IPS-18c (cell line): ENCODE measurements around the gene RCC2.
A peak's percentile ranks its signal among the peaks of the same experiment; 100 is the strongest.
"Not testable (repeated sequence)": the region's sequence is repeated elsewhere in the genome, so short reads cannot be mapped to it uniquely, and the experiment has no call there.

Source experiments
- H3K4me3 ChIP-seq: 2 replicates; pipeline ENCODE4 v1.7.0; 2013; ENCODE audit warnings: low read depth, mild to moderate bottlenecking, low read length, moderate library complexity; ENCODE audit not compliant: insufficient read depth
- H3K9me3 ChIP-seq: one replicate; pipeline ENCODE4 v1.6.1; 2013; ENCODE audit warnings: mild to moderate bottlenecking, low read length, moderate library complexity; ENCODE audit not compliant: control insufficient read depth, insufficient read depth

Gene RCC2

GRCh38 chr1:17439250-17440073 lies at the start of gene RCC2:
TSS of gene RCC2 (minus strand) at chr1:17439677. CDS start at chr1:17438514, 1,163 bp downstream.
- Histone ChIP-seq H3K4me3 (peak within 1 kb of the TSS; percentile 82), H3K9me3 (no peaks in the 10 kb centered on the region)

- no peak overlapping the region for H3K4me3 ChIP-seq
- peaks cover 3% of the 10 kb centered on the region for H3K9me3 ChIP-seq
Observed at GRCh38 chr1:17486242-17486641, 46.8 kb upstream of the RCC2 start.

DNA sequence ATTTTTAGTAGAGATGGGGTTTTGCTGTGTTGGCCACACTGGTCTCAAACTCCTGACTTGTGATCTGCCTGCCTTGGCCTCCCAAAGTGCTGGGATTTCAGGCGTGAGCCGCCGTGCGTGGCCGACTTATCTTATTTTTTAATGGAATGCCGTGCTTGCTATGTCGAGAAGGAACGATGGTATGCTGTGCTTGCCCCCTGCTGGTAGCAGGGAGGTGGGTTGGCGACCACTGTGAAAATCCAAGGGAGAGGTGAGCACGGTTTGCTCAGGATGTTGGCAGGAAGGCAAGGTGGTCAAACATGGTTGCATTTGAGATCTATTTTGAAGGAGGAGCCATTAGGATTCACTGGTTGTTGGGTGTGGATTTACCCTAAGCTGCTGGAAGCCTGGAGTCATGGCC lies 45.8 kb upstream of the RCC2 start:
- H3K4me3 ChIP-seq, result no peak overlapping the region

DNA sequence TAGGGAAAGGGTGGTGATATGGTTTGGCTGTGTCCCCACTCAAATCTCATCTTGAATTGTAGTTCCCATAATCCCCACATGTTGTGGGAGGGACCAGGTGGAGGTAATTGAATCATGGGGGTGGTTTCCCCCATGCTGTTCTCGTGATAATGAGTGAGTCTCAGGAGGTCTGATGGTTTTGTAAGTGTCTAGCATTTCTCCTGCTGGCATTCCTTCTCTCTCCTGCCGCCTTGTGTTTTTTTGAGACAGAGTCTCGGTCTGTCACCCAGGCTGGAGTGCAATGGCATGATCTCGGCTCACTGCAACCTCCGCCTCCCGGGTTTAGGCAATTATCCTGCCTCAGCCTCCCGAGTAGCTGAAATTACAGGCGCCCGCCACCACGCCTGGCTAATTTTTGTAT lies 42.5 kb upstream of the RCC2 start:
- H3K4me3 ChIP-seq, H3K9me3 ChIP-seq: not testable (repeated sequence)

More for the DNA sequence above, 45.8 kb upstream of the RCC2 start:
- H3K9me3 ChIP-seq, result peaks cover 3% of the 10 kb centered on the region

DNA sequence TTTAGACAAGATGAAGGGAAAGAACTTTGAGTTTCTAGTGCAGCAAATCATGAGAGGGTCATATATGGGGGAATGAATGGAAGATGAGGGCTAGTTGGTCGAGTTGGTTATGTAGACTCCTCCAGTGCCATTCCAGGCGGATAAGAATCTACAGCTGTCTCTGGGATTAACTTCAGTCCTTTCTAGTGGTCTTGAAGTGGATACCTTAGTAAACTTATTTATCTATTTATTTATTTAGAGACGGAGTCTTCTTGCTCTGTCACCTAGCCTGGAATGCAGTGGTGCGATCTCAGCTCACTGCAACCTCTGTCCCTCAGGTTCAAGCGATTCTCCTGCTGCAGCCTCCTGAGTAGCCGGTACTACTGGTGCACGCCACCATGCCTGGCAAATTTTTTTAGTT lies 41.4 kb upstream of the RCC2 start:
- Histone ChIP-seq H3K4me3 (no peak overlapping the region), H3K9me3 (no peaks in the 10 kb centered on the region)

- Histone ChIP-seq H3K9me3 (no peaks in the 10 kb centered on the region), H3K4me3 (no peak overlapping the region)
Observed at GRCh38 chr1:17475752-17476151, 36.3 kb upstream of the RCC2 start.

GRCh38 chr1:17474836-17475555 lies 35.5 kb upstream of the RCC2 start:
- H3K4me3 ChIP-seq, H3K9me3 ChIP-seq: not testable (repeated sequence)

DNA sequence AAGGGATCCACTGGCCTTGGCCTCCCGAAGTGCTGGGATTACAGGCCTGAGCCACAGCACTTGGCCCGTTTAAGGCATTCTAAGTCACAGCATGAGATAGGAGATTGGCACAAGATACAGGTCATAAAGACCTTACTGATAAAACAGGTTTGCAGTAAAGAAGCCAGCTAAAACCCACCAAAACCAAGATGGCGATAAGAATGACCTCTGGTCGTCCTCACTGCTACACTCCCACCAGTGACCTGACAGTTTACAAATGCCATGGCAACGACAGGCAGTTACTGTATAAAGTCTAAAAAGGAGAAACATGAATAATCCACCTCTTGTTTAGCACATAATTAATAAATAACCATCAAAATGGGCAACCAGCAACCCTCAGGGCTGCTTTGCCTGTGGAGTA lies 33.3 kb upstream of the RCC2 start:
- no peaks in the 10 kb centered on the region for H3K9me3 ChIP-seq

DNA sequence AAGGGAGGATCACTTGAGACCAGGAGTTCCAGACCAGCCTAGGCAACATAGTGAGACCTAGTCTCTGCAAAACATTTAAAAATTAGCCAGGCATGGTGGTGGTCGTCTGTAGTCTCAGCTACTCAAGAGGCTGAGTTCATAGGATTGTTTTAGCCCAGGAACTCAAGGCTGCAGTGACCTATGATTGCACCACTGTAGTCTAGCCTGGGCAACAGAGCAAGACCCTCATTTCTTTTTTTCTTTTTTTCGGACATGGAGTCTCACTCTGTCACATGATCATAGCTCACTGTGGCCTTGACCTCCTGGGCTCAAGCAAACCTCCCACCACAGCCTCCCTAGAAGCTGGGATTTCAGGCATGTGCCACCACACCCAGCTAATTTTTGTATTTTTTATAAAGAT lies 31.9 kb upstream of the RCC2 start:
- no peak overlapping the region for H3K4me3 ChIP-seq
- no peaks in the 10 kb centered on the region for H3K9me3 ChIP-seq

More for the DNA sequence above, 33.3 kb upstream of the RCC2 start:
- no peak overlapping the region for H3K4me3 ChIP-seq

- H3K4me3 ChIP-seq, result no peak overlapping the region
- H3K9me3 ChIP-seq, result no peaks in the 10 kb centered on the region
Observed at GRCh38 chr1:17470021-17470799, 30.7 kb upstream of the RCC2 start.

DNA sequence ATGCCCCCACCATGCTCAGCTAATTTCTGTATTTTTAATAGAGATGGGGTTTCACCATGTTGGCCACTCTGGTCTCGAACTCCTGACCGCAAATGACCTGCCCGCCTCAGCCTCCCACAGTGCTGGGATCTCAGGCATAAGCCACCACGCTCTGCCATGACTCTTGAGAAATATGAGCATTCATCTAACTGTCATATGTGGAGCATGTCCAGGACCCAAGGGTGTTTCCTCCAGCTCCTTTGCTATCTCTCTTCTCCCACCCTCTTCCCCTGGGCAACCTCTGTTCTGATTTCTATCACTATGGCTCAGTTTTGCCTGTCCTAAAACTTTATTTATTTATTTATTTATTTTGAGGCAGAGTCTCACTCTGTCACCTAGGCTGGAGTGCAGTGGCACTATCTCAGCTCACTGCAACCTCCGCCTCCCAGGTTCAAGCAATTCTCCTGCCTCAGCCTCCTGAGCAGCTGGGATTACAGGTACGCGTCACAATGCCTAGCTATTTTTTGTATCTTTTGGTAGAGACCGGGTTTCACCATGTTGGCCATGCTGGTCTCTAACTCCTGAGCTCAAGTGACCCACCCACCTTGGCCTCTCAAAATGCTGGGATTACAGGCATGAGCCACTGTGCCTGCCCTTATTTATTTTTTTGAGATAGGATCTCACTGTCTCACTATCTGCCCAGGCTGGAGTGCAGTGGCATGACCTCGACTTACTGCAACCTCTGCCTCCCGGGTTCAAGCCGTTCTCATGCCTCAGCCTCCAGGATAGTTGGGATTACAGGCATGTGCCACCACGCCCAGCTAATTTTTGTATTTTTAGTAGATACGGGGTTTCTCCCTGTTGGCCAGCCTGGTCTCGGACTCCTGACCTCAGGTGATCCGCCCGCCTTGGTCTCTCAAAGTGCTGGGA lies 29.1 kb upstream of the RCC2 start:
- H3K4me3 ChIP-seq, H3K9me3 ChIP-seq: not testable (repeated sequence)

DNA sequence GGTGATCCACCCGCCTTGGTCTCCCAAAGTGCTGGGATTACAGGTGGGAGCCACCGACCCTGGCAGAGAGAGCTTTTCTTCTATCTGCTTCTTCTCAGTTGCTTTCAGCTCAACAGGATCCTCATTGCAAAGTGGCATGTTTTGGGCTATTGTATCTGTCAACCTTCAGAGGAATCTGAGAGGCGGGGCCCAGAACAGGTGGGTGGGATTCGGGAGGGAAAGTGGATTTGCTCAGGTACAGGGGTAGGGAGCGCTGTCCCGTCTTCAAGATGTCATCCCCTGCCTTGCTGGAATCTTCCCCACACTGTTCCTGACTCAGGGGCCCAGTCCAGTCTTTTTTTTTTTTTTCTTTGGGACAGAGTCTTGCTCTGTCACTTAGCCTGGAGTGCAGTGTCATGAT lies 26.9 kb upstream of the RCC2 start:
- H3K9me3 ChIP-seq, result no peaks in the 10 kb centered on the region
- no peak overlapping the region for H3K4me3 ChIP-seq

DNA sequence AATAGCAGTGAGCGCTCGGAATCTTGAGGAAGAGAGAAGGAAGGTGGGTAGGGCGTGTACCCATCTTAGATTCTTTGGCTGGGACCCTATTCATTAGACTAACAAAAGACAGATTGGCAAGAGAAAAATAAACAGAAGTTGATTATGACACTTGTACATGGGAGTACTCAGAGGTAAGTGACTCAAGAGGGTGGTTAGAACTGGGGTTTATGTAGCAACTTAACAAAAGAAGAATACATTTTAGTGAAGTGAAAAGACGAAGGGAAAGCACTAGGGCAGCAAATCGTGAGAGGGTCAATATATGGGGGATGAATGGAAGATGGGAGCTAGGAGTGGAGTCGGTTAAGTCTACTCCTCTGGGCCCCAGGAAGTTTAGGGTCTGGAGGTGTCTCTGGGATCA lies 25.8 kb upstream of the RCC2 start:
- Histone ChIP-seq H3K9me3 (no peaks in the 10 kb centered on the region), H3K4me3 (no peak overlapping the region)

GRCh38 chr1:17463991-17464390 lies 24.5 kb upstream of the RCC2 start:
- no peak overlapping the region for H3K4me3 ChIP-seq

DNA sequence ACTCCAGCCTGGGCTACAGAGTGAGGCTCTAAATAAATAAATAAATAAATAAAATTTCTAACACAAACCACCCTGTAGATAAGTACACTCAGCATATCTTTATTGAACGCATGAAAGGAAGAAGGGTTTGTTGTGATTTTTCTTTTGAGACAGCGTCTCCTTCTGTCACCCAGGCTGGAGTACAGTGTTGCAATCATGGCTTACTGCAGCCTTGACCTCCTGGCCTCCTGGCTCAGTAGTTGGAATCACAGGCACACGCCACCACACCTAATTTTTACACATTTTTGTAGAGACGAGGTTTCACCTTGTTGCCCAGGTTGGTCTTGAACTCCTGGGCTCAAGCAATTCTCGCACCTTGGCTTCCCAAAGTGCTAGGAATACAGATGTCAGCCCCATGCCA lies 23.2 kb upstream of the RCC2 start:
- Histone ChIP-seq H3K4me3 (no peak overlapping the region), H3K9me3 (no peaks in the 10 kb centered on the region)

More at GRCh38 chr1:17463991-17464390, 24.5 kb upstream of the RCC2 start:
- no peaks in the 10 kb centered on the region for H3K9me3 ChIP-seq

- Histone ChIP-seq H3K4me3 (no peak overlapping the region), H3K9me3 (no peaks in the 10 kb centered on the region)
Observed at GRCh38 chr1:17460219-17460618, 20.7 kb upstream of the RCC2 start.

GRCh38 chr1:17458794-17459193 lies 19.3 kb upstream of the RCC2 start:
- no peak overlapping the region for H3K4me3 ChIP-seq
- no peaks in the 10 kb centered on the region for H3K9me3 ChIP-seq
